A673 (cell line): ENCODE results near the gene PCDH17.

Experiments used
- EZH2 ChIP-seq: fragments of 200-600 bp; sonication (generic); IDR thresholded peaks from 2 replicates; pipeline ENCODE4 v1.6.1; 2017; ENCODE audit warnings: borderline replicate concordance, low read depth, mild to moderate bottlenecking, mixed read lengths, antibody characterized with exemption, low read length; ENCODE audit not compliant: poor library complexity, severe bottlenecking
- TF ChIP-seq, protein P1 (sequence below): fragments of 300-800, 200-600 bp; sonication (generic); conservative IDR thresholded peaks from 2 replicates; pipeline ENCODE4 v1.5.1; 2017; ENCODE audit warnings: low read depth, mild to moderate bottlenecking, antibody characterized with exemption, low read length, moderate library complexity, mixed read lengths

DNA sequence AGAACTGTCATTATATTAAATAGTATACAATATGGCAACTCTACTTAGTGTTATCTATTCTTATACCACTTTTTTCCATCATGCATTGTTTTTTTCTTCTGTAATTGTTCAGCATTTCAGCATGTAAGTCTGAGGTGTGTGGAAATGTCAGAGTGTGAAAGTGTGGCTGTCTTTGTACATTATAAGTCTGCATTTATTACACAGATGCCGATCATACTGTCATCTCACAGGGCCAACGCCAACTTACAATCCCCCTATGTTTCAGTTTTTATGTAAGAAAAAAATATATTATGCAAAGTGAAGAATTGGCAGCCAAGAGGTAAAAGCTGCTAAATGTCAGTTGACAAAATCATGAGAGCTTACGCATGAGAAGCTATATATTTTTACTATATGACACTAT lies 42.9 kb upstream of the PCDH17 start:
- TF ChIP-seq, protein P1, sequence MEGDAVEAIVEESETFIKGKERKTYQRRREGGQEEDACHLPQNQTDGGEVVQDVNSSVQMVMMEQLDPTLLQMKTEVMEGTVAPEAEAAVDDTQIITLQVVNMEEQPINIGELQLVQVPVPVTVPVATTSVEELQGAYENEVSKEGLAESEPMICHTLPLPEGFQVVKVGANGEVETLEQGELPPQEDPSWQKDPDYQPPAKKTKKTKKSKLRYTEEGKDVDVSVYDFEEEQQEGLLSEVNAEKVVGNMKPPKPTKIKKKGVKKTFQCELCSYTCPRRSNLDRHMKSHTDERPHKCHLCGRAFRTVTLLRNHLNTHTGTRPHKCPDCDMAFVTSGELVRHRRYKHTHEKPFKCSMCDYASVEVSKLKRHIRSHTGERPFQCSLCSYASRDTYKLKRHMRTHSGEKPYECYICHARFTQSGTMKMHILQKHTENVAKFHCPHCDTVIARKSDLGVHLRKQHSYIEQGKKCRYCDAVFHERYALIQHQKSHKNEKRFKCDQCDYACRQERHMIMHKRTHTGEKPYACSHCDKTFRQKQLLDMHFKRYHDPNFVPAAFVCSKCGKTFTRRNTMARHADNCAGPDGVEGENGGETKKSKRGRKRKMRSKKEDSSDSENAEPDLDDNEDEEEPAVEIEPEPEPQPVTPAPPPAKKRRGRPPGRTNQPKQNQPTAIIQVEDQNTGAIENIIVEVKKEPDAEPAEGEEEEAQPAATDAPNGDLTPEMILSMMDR, result no peak
- TF ChIP-seq EZH2, result no peak
